Osteoblast (primary cell): ENCODE data around the gene TNFRSF8. TPM values are rescaled to one million over a fixed set of nuclear protein-coding genes. Genes with fewer than 3 reads are reported as not detected.

Experiments
- DNase-seq: peaks from one replicate; pipeline ENCODE4 v3.0.0; 2011; ENCODE audit warnings: low spot score, mixed read lengths; ENCODE audit not compliant: insufficient read length; ENCODE audit errors: missing footprints
- H2AFZ ChIP-seq: 2 replicates; pipeline ENCODE4 v1.6.0; 2011; ENCODE audit warnings: mild to moderate bottlenecking, low read length
- H3K27ac ChIP-seq: 2 replicates; pipeline ENCODE4 v1.5.1; 2011; ENCODE audit warnings: mild to moderate bottlenecking, low read depth, low read length, moderate library complexity
- H3K27me3 ChIP-seq: 2 replicates; pipeline ENCODE4 v1.6.0; 2012; ENCODE audit warnings: mild to moderate bottlenecking, control low read depth, inconsistent platforms, low read length, moderate library complexity; ENCODE audit not compliant: insufficient read depth
- H3K36me3 ChIP-seq: 2 replicates; pipeline ENCODE4 v1.5.1; 2011; ENCODE audit warnings: mild to moderate bottlenecking, low read length, control low read depth, moderate library complexity; ENCODE audit not compliant: insufficient read depth
- H3K4me1 ChIP-seq: 2 replicates; pipeline ENCODE4 v1.5.1; 2011; ENCODE audit warnings: mild to moderate bottlenecking, low read length, control low read depth, moderate library complexity; ENCODE audit not compliant: insufficient read depth
- H3K4me2 ChIP-seq: 2 replicates; pipeline ENCODE4 v1.6.0; 2011; ENCODE audit warnings: mild to moderate bottlenecking, low read length; ENCODE audit not compliant: insufficient read depth
- H3K4me3 ChIP-seq: fragments of 200-600 bp; sonication (generic); 3 replicates; pipeline ENCODE4 v1.5.1; 2012; ENCODE audit warnings: mild to moderate bottlenecking, low read length, inconsistent platforms; ENCODE audit not compliant: insufficient read depth
- H3K79me2 ChIP-seq: 2 replicates; pipeline ENCODE4 v1.6.0; 2012; ENCODE audit warnings: mild to moderate bottlenecking, low read length, control low read depth, inconsistent platforms; ENCODE audit not compliant: insufficient read depth
- H3K9me3 ChIP-seq: 2 replicates; pipeline ENCODE4 v1.5.1; 2011; ENCODE audit warnings: low read depth, low read length, control low read depth
- H4K20me1 ChIP-seq: 2 replicates; pipeline ENCODE4 v1.6.0; 2012; ENCODE audit warnings: mild to moderate bottlenecking, low read length, control low read depth; ENCODE audit not compliant: insufficient read depth
- total RNA-seq: library from RNA; depleted of rRNA; stranded (reverse); fragments of >200 nt; gene quantifications from 2 replicates; pipeline ENCODE4 v1.2.3, GENCODE V29; 2012
- TF ChIP-seq, protein P1 (sequence below): IDR thresholded peaks from 2 replicates; pipeline ENCODE4 v1.5.1; 2011; ENCODE audit warnings: mild to moderate bottlenecking, low read depth, low read length, moderate library complexity; ENCODE audit errors: extremely low read depth

The TNFRSF8 gene
- total RNA-seq, 1 donor, result under 0.01 TPM

DNA sequence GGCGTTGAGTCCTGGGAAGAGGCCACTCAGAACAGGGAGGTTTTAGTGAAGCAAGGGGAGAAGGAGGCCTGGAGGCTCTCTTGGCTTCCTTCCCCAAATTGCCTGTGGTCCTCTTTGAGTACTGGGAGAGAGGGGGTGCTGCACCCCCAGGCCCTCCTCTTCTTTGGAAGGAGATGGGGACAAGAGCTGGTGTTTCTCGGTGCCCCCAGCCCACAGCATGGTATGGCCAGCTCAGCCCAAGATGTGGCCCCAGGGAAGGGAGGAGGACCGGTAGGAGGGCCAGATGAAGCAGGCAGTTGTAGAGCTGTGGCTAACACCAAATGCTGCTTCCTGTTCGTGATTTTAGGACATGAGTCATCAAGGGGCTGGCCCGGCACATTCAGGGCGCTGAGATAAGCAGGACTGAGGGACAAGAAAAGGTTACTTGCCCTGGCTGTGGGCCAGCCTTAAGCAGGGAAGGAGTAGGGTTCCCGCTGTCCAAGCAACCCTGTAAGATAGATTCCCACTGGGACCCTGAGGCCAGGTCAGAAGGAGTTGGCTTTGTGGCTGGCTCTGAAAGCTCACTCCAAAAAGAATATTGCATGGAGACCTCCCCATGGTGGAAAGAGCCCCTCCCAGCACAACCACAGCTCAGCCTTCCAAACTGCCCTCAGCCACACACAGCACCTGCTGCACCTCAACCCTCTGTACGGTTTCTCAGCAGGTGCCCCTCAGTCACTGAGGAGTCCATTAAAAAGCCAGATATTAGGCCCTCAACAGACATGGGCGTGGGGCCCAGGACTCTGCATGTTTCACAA is 98.8 kb downstream of the TNFRSF8 start:
- Histone ChIP-seq H2AFZ (peak overlapping the region; percentile 69), H3K4me1 (peaks cover 14% of the 10 kb centered on the region), H3K9me3 (no peaks in the 10 kb centered on the region), H3K79me2 (peaks cover 4% of the 10 kb centered on the region), H4K20me1 (no peaks in the 10 kb centered on the region), H3K36me3 (no peaks in the 10 kb centered on the region), H3K27me3 (no peaks in the 10 kb centered on the region), H3K4me3 (no peak overlapping the region), H3K4me2 (peak overlapping the region; percentile 51), H3K27ac (peak overlapping the region; percentile 38)
- TF ChIP-seq, protein P1, sequence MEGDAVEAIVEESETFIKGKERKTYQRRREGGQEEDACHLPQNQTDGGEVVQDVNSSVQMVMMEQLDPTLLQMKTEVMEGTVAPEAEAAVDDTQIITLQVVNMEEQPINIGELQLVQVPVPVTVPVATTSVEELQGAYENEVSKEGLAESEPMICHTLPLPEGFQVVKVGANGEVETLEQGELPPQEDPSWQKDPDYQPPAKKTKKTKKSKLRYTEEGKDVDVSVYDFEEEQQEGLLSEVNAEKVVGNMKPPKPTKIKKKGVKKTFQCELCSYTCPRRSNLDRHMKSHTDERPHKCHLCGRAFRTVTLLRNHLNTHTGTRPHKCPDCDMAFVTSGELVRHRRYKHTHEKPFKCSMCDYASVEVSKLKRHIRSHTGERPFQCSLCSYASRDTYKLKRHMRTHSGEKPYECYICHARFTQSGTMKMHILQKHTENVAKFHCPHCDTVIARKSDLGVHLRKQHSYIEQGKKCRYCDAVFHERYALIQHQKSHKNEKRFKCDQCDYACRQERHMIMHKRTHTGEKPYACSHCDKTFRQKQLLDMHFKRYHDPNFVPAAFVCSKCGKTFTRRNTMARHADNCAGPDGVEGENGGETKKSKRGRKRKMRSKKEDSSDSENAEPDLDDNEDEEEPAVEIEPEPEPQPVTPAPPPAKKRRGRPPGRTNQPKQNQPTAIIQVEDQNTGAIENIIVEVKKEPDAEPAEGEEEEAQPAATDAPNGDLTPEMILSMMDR, result no peak
- peak; percentile 97 for DNase-seq

DNA sequence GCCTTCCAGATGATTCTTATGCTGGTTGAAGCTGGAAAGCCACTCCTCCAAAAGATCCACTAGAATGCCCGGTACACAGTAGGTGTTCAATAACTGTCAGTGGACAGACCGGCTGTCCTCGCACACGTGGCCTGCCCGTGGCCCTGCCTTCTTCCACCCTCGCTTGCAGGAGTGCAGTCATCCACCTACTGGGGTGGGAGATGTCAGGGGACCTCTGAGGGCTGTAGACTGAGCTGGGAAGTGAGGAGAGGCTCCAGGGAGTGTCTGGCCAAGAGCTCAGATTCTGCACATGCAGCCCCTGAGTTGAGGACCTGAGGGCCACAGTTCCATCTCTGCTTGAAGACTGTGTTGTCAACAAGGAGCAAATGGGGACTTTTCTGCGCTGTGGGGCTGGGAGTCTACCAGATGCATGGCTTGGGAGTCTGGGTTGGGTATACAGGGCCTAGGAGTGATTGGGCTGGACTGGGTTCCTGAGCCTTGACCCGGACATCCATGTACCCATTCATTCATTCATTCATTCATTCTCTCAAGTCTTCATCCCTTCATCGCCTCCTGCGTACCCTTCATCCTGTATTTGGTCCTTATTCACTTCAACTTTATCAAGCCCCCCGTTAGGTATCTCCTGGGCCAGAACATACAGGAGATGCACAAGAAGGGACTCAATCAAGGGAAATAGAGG is 99.5 kb downstream of the TNFRSF8 start:
- Histone ChIP-seq H3K27ac (no peak overlapping the region), H3K4me2 (no peak overlapping the region), H3K4me3 (no peak overlapping the region), H4K20me1 (no peaks in the 10 kb centered on the region), H2AFZ (no peak overlapping the region), H3K27me3 (no peaks in the 10 kb centered on the region), H3K79me2 (peaks cover 11% of the 10 kb centered on the region), H3K9me3 (no peaks in the 10 kb centered on the region), H3K4me1 (peaks cover 14% of the 10 kb centered on the region), H3K36me3 (no peaks in the 10 kb centered on the region)
- TF ChIP-seq, protein P1, result no peak
- peak; percentile 71 for DNase-seq

- H4K20me1 ChIP-seq, result no peaks in the 10 kb centered on the region
- TF ChIP-seq, protein P1, result no peak
Observed at GRCh38 chr1:12163210-12163609, 100.1 kb downstream of the TNFRSF8 start.

GRCh38 chr1:12164210-12164609 is 101.1 kb downstream of the TNFRSF8 start:
- Histone ChIP-seq H3K36me3 (no peaks in the 10 kb centered on the region), H3K4me1 (peaks cover 23% of the 10 kb centered on the region), H2AFZ (no peak overlapping the region), H3K79me2 (peaks cover 27% of the 10 kb centered on the region), H3K27ac (no peak overlapping the region), H3K4me2 (no peak overlapping the region), H3K9me3 (no peaks in the 10 kb centered on the region), H4K20me1 (peaks cover 5% of the 10 kb centered on the region), H3K27me3 (no peaks in the 10 kb centered on the region), H3K4me3 (no peak overlapping the region)
- DNase-seq, result peak; percentile 68
- TF ChIP-seq, protein P1, result no peak

More at GRCh38 chr1:12163210-12163609, 100.1 kb downstream of the TNFRSF8 start:
- H3K4me3 ChIP-seq, result no peak overlapping the region
- H3K4me1 ChIP-seq, result peaks cover 16% of the 10 kb centered on the region
- H3K79me2 ChIP-seq, result peaks cover 17% of the 10 kb centered on the region
- H3K36me3 ChIP-seq, result no peaks in the 10 kb centered on the region
- H3K9me3 ChIP-seq, result no peaks in the 10 kb centered on the region
- DNase-seq, result peak; percentile 38
- no peak overlapping the region for H3K27ac ChIP-seq
- no peaks in the 10 kb centered on the region for H3K27me3 ChIP-seq
- H2AFZ ChIP-seq, result no peak overlapping the region
- H3K4me2 ChIP-seq, result no peak overlapping the region
